Upper lobe of left lung (tissue), 6 donors: ENCODE results near the gene UBE4B. TPM values are rescaled to one million over a fixed set of nuclear protein-coding genes. Genes with fewer than 3 reads are reported as not detected.
"Not testable (repeated sequence)": the region's sequence is repeated elsewhere in the genome, so short reads cannot be mapped to it uniquely, and the experiment has no call there.

Experiments used
- ATAC-seq, 2 donors: fragments of 200-7000 bp; cut with Tn5 transposase; one replicate each; pipeline ENCODE4 v1.9.1; 2022; ENCODE audit warnings: mild to moderate bottlenecking in 2 of 2, moderate library complexity in 2 of 2; ENCODE audit not compliant: low FRiP score in 2 of 2
- DNase-seq, 2 donors: peaks; one replicate each; pipeline ENCODE4 v3.0.0-alpha.2; 2019 to 2020
- H3K27ac ChIP-seq, 4 donors: fragments of 200-600 bp; sonication (generic); one replicate each; pipeline ENCODE4 v1.5.1; 2016 to 2019
- H3K27me3 ChIP-seq, 4 donors: fragments of 200-600 bp; sonication (generic); one replicate each; pipeline ENCODE4 v1.5.1; 2017 to 2019
- H3K36me3 ChIP-seq, 4 donors: fragments of 200-600 bp; sonication (generic); one replicate each; pipeline ENCODE4 v1.5.1; 2016 to 2019
- H3K4me1 ChIP-seq, 4 donors: fragments of 200-600 bp; sonication (generic); one replicate each; pipeline ENCODE4 v1.5.1; 2018 to 2019
- H3K4me3 ChIP-seq, 4 donors: fragments of 200-600 bp; sonication (generic); one replicate each; pipeline ENCODE4 v1.5.1; 2017 to 2019; ENCODE audit warnings: mild to moderate bottlenecking in 2 of 4, moderate library complexity in 1 of 4
- H3K9me3 ChIP-seq, 4 donors: fragments of 200-600 bp; sonication (generic); one replicate each; pipeline ENCODE4 v1.5.1; 2018 to 2019
- CTCF ChIP-seq, 6 experiments: fragments of 450-650 bp in 4 of 6; fragments of 200-600 bp in 2 of 6; sonication (generic) in 2 of 6; IDR thresholded peaks; one replicate each; pipeline ENCODE4 v1.5.1; 2016 to 2019; ENCODE audit warnings: antibody characterized with exemption in 6 of 6
- EP300 ChIP-seq, 4 donors: sonication (generic); formaldehyde crosslinking; IDR thresholded peaks; one replicate each; pipeline ENCODE4 v1.5.1; 2017; ENCODE audit warnings: antibody characterized with exemption in 4 of 4, control low read depth in 2 of 4
- POLR2A ChIP-seq, 4 donors: fragments of 450-650 bp; IDR thresholded peaks; one replicate each; pipeline ENCODE4 v1.5.1; 2016 to 2017; ENCODE audit warnings: antibody characterized with exemption in 4 of 4, mild to moderate bottlenecking in 2 of 4
- POLR2AphosphoS5 ChIP-seq, 2 donors: sonication (generic); formaldehyde crosslinking; IDR thresholded peaks; one replicate each; pipeline ENCODE4 v1.5.1; 2017; ENCODE audit warnings: antibody characterized with exemption in 2 of 2
- WGBS, 2 donors: methylation state at CpG; one replicate each; pipeline ENCODE4 v1.1.5; 2017 to 2018; 5-methylcytosine and 5-hydroxymethylcytosine counted together
- total RNA-seq, 6 donors: library from RNA; depleted of rRNA in 4 of 6; stranded (reverse); fragments of >200 nt in 4 of 6; gene quantifications; one replicate each; pipeline versions ENCODE4 v1.1.0 to v1.2.1, GENCODE V29; 2016 to 2021
- donor health status: DM: no; HTN: no; CAD: no; lungs with moderate emphysema.
- donor health status: DM: no; HTN: yes; CAD: no; lungs with severe emphysema.

The UBE4B gene
- total RNA-seq, 6 donors from 2014 or later: 24.5 to 83.8 (median 42.8) TPM

GRCh38 chr1:10106756-10107475 lies 74.2 kb downstream of the UBE4B start:
- Histone ChIP-seq H3K27me3 (no peaks in the 10 kb centered on the region), H3K27ac (no peak overlapping the region), H3K4me3 (no peak overlapping the region), H3K4me1 (peaks cover 0 to 9% (median 0%) of the 10 kb centered on the region in 4 donors), H3K36me3 (peaks cover 14 to 81% (median 50%) of the 10 kb centered on the region in 4 donors), H3K9me3 (no peaks in the 10 kb centered on the region)
- no peak for DNase-seq
- ATAC-seq: no peak
- no peak for TF ChIP-seq EP300 (IDR thresholded peaks at IDR 0.05)
- TF ChIP-seq POLR2AphosphoS5 (IDR thresholded peaks at IDR 0.05): no peak
- TF ChIP-seq CTCF (IDR thresholded peaks at IDR 0.05): no peak
- TF ChIP-seq POLR2A (IDR thresholded peaks at IDR 0.05): no peak
- WGBS, 2 donors: 91 to 92% methylated on average over 7 of the region's 7 CpGs

GRCh38 chr1:10107476-10107847 lies 74.7 kb downstream of the UBE4B start:
- H3K27ac ChIP-seq: peak overlapping the region in 1 of 4 donors; percentile 14
- H3K4me3 ChIP-seq, H3K4me1 ChIP-seq, H3K9me3 ChIP-seq, H3K27me3 ChIP-seq, ATAC-seq: not testable (repeated sequence)
- H3K36me3 ChIP-seq: peaks cover 14 to 76% (median 50%) of the 10 kb centered on the region in 4 donors
- DNase-seq: peak in 1 of 2 donors; percentile 50
- WGBS, 2 donors: 82 to 87% methylated on average over 8 of the region's 8 CpGs

GRCh38 chr1:10108134-10108663 lies 75.4 kb downstream of the UBE4B start:
- Histone ChIP-seq H3K4me3 (no peak overlapping the region), H3K36me3 (peaks cover 14 to 70% (median 47%) of the 10 kb centered on the region in 4 donors), H3K9me3 (no peaks in the 10 kb centered on the region), H3K27ac (peak overlapping the region in 2 of 4 donors; percentile 14 to 18), H3K4me1 (peaks cover 0 to 9% (median 0%) of the 10 kb centered on the region in 4 donors), H3K27me3 (no peaks in the 10 kb centered on the region)
- ATAC-seq (no peak), DNase-seq (no peak)
- WGBS, 2 donors: 70 to 71% methylated on average over 8 of the region's 8 CpGs
- TF ChIP-seq POLR2AphosphoS5 (IDR thresholded peaks at IDR 0.05) (no peak), CTCF (IDR thresholded peaks at IDR 0.05) (no peak), POLR2A (IDR thresholded peaks at IDR 0.05) (no peak), EP300 (IDR thresholded peaks at IDR 0.05) (no peak)

- Histone ChIP-seq H3K36me3 (peaks cover 14 to 65% (median 39%) of the 10 kb centered on the region in 4 donors), H3K27ac (peak overlapping the region in 1 of 4 donors; percentile 14), H3K27me3 (no peaks in the 10 kb centered on the region), H3K4me3 (no peak overlapping the region), H3K4me1 (peaks cover 0 to 9% (median 0%) of the 10 kb centered on the region in 4 donors), H3K9me3 (no peaks in the 10 kb centered on the region)
- 82 to 84% methylated on average over 11 of the region's 11 CpGs for WGBS, 2 donors
- no peak for ATAC-seq
- TF ChIP-seq EP300 (IDR thresholded peaks at IDR 0.05): no peak
- no peak for TF ChIP-seq POLR2A (IDR thresholded peaks at IDR 0.05)
- no peak for TF ChIP-seq CTCF (IDR thresholded peaks at IDR 0.05)
- no peak for TF ChIP-seq POLR2AphosphoS5 (IDR thresholded peaks at IDR 0.05)
- no peak for DNase-seq
Observed at GRCh38 chr1:10108948-10109708, 76.4 kb downstream of the UBE4B start.

- TF ChIP-seq CTCF (IDR thresholded peaks at IDR 0.05) (no peak), EP300 (IDR thresholded peaks at IDR 0.05) (no peak), POLR2A (IDR thresholded peaks at IDR 0.05) (no peak), POLR2AphosphoS5 (IDR thresholded peaks at IDR 0.05) (no peak)
- Histone ChIP-seq H3K9me3 (no peaks in the 10 kb centered on the region), H3K27ac (no peak overlapping the region), H3K27me3 (no peaks in the 10 kb centered on the region), H3K4me1 (peaks cover 0 to 4% (median 0%) of the 10 kb centered on the region in 4 donors), H3K4me3 (no peak overlapping the region), H3K36me3 (peaks cover 0 to 51% (median 16%) of the 10 kb centered on the region in 4 donors)
- 92 to 96% methylated on average over 10 to 12 of the region's 12 CpGs for WGBS, 2 donors
- DNase-seq (peak in 1 of 2 donors; percentile 29), ATAC-seq (no peak)
Observed at GRCh38 chr1:10113501-10113900, 80.7 kb downstream of the UBE4B start.
